GM12875 (cell line): ENCODE data around the gene GPC4.

Source experiments
- H3K4me3 ChIP-seq: one replicate; pipeline ENCODE4 v1.5.1; 2011; ENCODE audit warnings: low read depth, low read length, control low read depth
- TF ChIP-seq, protein P1 (sequence below): IDR thresholded peaks from 2 replicates; pipeline ENCODE4 v1.5.1; 2011; ENCODE audit warnings: low read depth, mild to moderate bottlenecking, control low read depth, inconsistent platforms, low read length, moderate library complexity, borderline replicate concordance; ENCODE audit not compliant: insufficient read depth

Gene GPC4

DNA sequence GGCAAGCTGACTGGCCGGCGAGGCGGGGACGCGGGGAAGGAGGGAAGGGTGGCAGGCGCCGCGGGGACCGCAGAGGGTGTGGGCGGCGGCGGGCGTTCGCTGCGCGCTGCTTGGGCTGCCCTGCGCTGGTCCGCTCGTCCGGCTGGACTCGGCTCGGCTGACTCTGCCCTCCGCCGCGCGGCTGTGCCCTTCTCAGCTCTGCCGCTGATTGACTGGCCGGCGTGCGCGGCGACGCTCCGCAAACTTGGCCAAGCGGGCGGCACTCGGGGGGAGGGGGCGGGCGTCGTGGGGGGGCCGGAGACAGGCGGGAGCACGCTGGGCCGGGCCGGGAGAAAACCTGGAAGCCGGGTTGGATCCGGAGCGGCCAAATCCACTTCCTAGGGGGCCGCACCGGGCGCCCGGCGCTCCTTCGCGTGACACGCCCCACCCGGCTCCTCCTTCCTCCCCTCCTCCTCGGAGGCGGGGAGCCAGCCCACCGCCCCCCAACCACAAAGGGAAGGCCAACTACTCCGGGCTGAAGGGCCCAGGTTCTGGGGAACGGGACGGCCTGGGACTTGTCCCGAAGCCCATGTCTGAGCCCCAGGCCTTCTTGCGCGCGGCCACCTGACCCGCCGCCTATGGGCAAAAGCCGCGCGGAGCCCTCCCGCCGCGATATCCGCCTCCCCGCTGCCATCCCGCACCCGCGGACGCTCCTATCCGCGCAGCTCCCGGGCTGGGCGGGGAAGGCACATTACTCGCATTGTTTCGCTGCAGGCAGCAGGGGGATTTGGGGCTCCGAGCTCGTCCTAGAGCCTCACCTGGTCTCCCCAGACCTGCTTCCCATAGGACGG, at the start of gene GPC4:
GPC4 (minus strand) TSS at position 214 of the 830 bp plus-strand sequence. CDS start 524 bp downstream, outside the sequence.
- TF ChIP-seq, protein P1, sequence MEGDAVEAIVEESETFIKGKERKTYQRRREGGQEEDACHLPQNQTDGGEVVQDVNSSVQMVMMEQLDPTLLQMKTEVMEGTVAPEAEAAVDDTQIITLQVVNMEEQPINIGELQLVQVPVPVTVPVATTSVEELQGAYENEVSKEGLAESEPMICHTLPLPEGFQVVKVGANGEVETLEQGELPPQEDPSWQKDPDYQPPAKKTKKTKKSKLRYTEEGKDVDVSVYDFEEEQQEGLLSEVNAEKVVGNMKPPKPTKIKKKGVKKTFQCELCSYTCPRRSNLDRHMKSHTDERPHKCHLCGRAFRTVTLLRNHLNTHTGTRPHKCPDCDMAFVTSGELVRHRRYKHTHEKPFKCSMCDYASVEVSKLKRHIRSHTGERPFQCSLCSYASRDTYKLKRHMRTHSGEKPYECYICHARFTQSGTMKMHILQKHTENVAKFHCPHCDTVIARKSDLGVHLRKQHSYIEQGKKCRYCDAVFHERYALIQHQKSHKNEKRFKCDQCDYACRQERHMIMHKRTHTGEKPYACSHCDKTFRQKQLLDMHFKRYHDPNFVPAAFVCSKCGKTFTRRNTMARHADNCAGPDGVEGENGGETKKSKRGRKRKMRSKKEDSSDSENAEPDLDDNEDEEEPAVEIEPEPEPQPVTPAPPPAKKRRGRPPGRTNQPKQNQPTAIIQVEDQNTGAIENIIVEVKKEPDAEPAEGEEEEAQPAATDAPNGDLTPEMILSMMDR, result no peak
- no peak within 1 kb of the TSS for H3K4me3 ChIP-seq

GRCh38 chrX:133461231-133461630, 45.9 kb upstream of the GPC4 start:
- no peak overlapping the region for H3K4me3 ChIP-seq
- TF ChIP-seq, protein P1, result no peak

- TF ChIP-seq, protein P1, result no peak
- no peak overlapping the region for H3K4me3 ChIP-seq
Measured at GRCh38 chrX:133454924-133455323, 39.6 kb upstream of the GPC4 start.

DNA sequence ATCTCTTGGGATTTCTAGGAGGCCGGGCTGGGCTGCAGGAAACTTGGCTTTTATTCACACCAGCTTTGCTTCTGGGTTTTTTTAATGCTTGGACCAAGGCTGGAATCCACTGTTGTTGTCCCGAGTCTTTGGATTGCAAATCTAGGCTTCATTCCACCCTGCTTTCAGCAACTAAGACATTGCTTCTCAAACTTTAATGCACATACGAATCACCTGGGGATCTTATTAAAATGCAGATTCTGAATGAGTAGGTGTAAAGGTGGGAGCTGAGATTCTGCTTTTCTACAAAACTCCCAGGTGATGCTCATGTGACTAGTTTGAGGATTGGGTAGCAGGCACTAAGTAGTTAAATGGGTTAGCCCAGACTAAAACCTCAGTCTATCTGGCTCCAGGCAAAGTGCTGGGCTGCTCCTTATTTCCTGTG, 39.2 kb upstream of the GPC4 start:
- TF ChIP-seq, protein P1, result no peak
- no peak overlapping the region for H3K4me3 ChIP-seq

DNA sequence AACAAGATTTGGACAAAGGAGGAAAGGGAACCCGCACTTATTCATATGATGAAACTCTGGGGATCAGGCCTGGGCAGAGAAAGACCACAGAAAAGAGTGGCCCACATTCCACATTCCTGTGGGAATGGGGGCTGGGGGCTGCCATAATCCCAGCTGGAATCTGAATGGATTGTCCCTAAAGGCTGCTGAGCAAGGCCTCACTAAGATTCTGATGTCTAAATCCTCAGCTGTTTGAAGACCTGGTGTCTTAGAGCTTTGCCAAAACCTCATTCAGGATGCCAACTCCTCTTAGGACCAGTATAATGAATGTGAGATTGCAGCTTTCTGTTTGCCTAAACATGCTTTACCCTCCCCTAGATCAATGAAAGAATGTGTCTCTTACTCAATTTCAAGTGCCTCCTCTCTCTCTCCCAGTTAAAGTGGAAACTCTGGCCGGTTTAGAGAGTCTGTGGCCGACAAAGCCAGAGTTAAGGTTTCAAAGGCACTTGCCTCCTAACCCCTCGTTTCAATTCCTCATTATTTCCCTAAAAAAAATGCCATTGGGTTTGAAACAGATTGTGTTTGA, 33.3 kb upstream of the GPC4 start:
- TF ChIP-seq, protein P1, result no peak
- H3K4me3 ChIP-seq, result no peak overlapping the region

GRCh38 chrX:133444952-133445831, 29.9 kb upstream of the GPC4 start:
- no peak overlapping the region for H3K4me3 ChIP-seq
- TF ChIP-seq, protein P1, result no peak

DNA sequence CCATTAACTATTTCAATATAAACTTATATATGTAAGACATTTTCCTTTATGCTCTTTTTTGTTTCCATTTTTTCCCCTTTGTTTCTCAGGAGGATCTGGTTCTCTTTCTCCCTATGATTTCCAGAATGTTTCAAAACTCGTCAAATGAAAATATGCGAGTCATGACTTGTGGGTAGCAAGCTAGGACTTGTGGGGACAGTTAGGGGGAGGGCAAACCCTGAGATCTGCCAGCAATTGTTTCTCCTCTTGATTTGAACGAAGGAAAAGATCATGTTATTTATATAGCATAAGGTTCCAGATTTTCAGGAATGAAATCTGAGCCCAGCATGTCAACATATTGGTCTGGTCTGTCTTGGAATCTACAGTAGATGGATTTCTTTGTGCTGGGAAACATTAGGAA, 28.9 kb upstream of the GPC4 start:
- no peak overlapping the region for H3K4me3 ChIP-seq
- TF ChIP-seq, protein P1, result no peak
